Activated CD4-positive, alpha-beta memory T cell treated with anti-CD3 and anti-CD28 coated beads, Interleukin-2, amount 10 ng/mL, durations not matched to agents 7 days and 5 days (primary cell): ENCODE measurements around the gene ARHGAP10. TPM values are rescaled to one million over a fixed set of nuclear protein-coding genes. Genes with fewer than 3 reads are reported as not detected.

Experiments used
- CTCF ChIA-PET: fragments of 350-600 bp; sonication (Branson Sonifier 250); formaldehyde crosslinking; loops from one replicate; lab custom pipeline; 2021; ENCODE audit warnings: antibody characterized with exemption, inconsistent platforms; lab: Charles Lee
- POLR2A ChIA-PET: fragments of 350-600 bp; sonication (Branson Sonifier 250); formaldehyde crosslinking; loops from one replicate; lab custom pipeline; 2021; ENCODE audit warnings: antibody characterized with exemption; lab: Charles Lee
- DNase-seq: peaks from one replicate; pipeline ENCODE4 v3.0.0-alpha.2; 2020
- H3K27ac Mint-ChIP-seq: one replicate; pipeline ENCODE4 v1.8.0; 2021; ENCODE audit warnings: mild to moderate bottlenecking, mixed read lengths
- H3K27me3 Mint-ChIP-seq: one replicate; pipeline ENCODE4 v1.8.0; 2021; ENCODE audit warnings: mixed read lengths
- H3K36me3 Mint-ChIP-seq: one replicate; pipeline ENCODE4 v1.8.0; 2021; ENCODE audit warnings: low read depth, mixed read lengths
- H3K4me1 Mint-ChIP-seq: one replicate; pipeline ENCODE4 v1.8.0; 2021; ENCODE audit warnings: mixed read lengths
- H3K4me3 Mint-ChIP-seq: one replicate; pipeline ENCODE4 v1.8.0; 2021; ENCODE audit warnings: mild to moderate bottlenecking, mixed read lengths
- H3K9me3 Mint-ChIP-seq: one replicate; pipeline ENCODE4 v1.8.0; 2021; ENCODE audit warnings: mixed read lengths
- total RNA-seq, 2 experiments: library from RNA; stranded (reverse); gene quantifications; one replicate each; pipeline ENCODE4 v1.2.3, GENCODE V29; 2021

Gene ARHGAP10
- total RNA-seq, 2 experiments from 2014 or later: 19.7 to 22.2 TPM

DNA sequence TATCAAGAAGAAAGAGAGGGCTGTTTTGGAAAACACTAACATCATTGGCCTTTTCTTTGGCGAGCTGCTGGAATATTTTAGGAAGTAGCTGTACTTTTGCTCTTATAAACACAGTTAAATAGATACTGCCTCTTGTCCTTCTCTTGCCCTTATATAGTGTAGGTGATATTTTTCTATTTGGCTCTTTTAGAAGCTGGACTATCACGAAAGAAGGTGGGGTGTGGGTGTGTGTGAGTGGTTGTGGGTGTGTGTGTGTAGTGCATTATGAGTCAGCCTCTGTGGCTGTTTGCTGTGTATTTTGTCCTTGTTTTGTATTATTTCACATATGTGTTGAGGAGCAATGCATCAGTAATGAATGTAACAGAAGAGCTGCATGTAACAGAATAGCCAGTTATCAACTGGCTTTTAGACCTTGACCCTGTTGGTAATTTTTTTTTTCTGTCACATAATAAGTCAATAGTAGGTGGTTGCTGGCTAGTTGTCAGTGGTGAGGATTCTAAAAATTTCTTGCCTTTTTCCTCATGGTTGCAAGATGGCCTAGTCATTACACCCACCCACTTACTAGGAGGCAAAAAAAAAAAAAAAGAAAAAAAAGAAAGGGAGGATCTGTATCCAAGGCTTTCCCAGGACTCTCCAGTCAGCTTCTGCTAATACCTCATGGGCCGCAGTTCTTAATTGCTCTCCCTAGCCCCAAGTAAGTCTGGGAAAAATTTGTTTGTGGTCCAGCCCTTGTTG lies 23.8 kb downstream of the ARHGAP10 start:
- H3K4me3 Mint-ChIP-seq: no peak overlapping the region
- H3K9me3 Mint-ChIP-seq: no peaks in the 10 kb centered on the region
- ChIA-PET CTCF (interaction anchor here (0.9 to 1.1 kb wide), 2 partner anchors 8 to 111 kb away, joined by 3 to 6 read pairs; no protein-coding TSS in a partner anchor), POLR2A (interaction anchor here (1.1 kb wide), 1 partner anchor 23 kb away, joined by 4 read pairs; no protein-coding TSS in a partner anchor)
- peaks cover 3% of the 10 kb centered on the region for H3K36me3 Mint-ChIP-seq
- no peak overlapping the region for H3K27ac Mint-ChIP-seq
- H3K4me1 Mint-ChIP-seq: peaks cover 24% of the 10 kb centered on the region
- no peak for DNase-seq
- no peaks in the 10 kb centered on the region for H3K27me3 Mint-ChIP-seq

GRCh38 chr4:147756417-147756816 lies 24.5 kb downstream of the ARHGAP10 start:
- no peaks in the 10 kb centered on the region for H3K9me3 Mint-ChIP-seq
- H3K4me3 Mint-ChIP-seq: no peak overlapping the region
- ChIA-PET POLR2A (no interaction called here), CTCF (interaction anchor here (0.9 kb wide), 1 partner anchor 8 kb away, joined by 3 read pairs; no protein-coding TSS in a partner anchor)
- H3K27me3 Mint-ChIP-seq: no peaks in the 10 kb centered on the region
- H3K4me1 Mint-ChIP-seq: peaks cover 28% of the 10 kb centered on the region
- H3K36me3 Mint-ChIP-seq: peaks cover 3% of the 10 kb centered on the region
- DNase-seq: no peak
- no peak overlapping the region for H3K27ac Mint-ChIP-seq

- no peak for DNase-seq
- Mint-ChIP-seq H3K27me3 (no peaks in the 10 kb centered on the region), H3K36me3 (peaks cover 3% of the 10 kb centered on the region), H3K27ac (no peak overlapping the region), H3K9me3 (no peaks in the 10 kb centered on the region), H3K4me1 (peaks cover 30% of the 10 kb centered on the region), H3K4me3 (no peak overlapping the region)
- POLR2A ChIA-PET: no interaction called here
- CTCF ChIA-PET: interaction anchor here (0.6 kb wide), 1 partner anchor 107 kb away, joined by 3 read pairs; no protein-coding TSS in a partner anchor
These were observed 28.3 kb downstream of the ARHGAP10 start for GRCh38 chr4:147760176-147760575.

DNA sequence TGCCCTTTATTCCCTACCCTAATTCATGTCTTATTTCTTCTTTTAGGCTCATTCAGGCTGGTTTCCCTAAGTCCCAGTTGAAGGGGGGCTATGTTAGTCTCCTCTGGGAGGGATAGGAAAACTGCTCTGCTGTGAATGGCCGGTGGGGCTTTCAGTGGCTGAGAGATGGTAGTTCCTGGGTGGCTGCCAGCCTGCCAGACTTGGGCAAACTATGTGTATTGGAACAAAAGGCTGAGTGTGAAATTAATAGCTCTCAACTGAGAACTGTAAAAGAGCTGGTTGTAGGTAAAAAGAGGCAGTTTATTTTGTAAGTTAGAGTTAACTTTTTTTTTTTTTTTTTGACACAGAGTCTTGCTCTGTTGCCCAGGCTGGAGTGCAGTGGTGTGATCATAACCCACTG lies 28.8 kb downstream of the ARHGAP10 start:
- H3K9me3 Mint-ChIP-seq: no peaks in the 10 kb centered on the region
- DNase-seq: no peak
- H3K4me1 Mint-ChIP-seq: peaks cover 27% of the 10 kb centered on the region
- H3K36me3 Mint-ChIP-seq: peaks cover 3% of the 10 kb centered on the region
- H3K4me3 Mint-ChIP-seq: no peak overlapping the region
- ChIA-PET CTCF (no interaction called here), POLR2A (no interaction called here)
- no peak overlapping the region for H3K27ac Mint-ChIP-seq
- H3K27me3 Mint-ChIP-seq: no peaks in the 10 kb centered on the region

GRCh38 chr4:147761218-147761883 lies 29.5 kb downstream of the ARHGAP10 start:
- Mint-ChIP-seq H3K36me3 (peaks cover 3% of the 10 kb centered on the region), H3K27me3 (no peaks in the 10 kb centered on the region), H3K4me3 (no peak overlapping the region), H3K4me1 (peaks cover 21% of the 10 kb centered on the region), H3K9me3 (no peaks in the 10 kb centered on the region), H3K27ac (no peak overlapping the region)
- CTCF ChIA-PET: no interaction called here
- POLR2A ChIA-PET: no interaction called here
- no peak for DNase-seq

DNA sequence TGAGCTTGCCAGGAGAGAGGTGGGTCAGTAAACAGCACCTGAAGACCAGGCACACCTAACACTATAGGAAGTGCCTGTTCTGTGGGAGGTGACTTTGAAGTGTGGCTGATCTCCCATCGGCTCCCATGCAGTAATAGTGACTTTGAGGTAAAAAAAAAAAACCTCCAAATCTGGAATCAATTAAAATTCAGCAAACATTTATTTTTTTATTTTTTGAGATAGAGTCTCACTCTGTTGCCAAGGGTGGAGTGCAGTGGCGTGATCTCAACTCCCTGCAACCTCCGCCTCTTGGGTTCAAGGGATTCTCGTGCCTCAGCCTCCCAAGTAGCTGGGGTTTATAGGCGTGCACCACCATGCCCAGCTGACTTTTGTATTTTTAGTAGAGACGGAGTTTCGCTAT lies 32.4 kb downstream of the ARHGAP10 start:
- H3K36me3 Mint-ChIP-seq: peaks cover 3% of the 10 kb centered on the region
- CTCF ChIA-PET: interaction anchor here (0.9 kb wide), 1 partner anchor 9 kb away, joined by 3 read pairs; no protein-coding TSS in a partner anchor
- DNase-seq: no peak
- H3K27ac Mint-ChIP-seq: no peak overlapping the region
- no peaks in the 10 kb centered on the region for H3K9me3 Mint-ChIP-seq
- no peak overlapping the region for H3K4me3 Mint-ChIP-seq
- POLR2A ChIA-PET: interaction anchor here (0.8 kb wide), 1 partner anchor 31 kb away, joined by 3 read pairs; no protein-coding TSS in a partner anchor
- H3K4me1 Mint-ChIP-seq: peaks cover 30% of the 10 kb centered on the region
- H3K27me3 Mint-ChIP-seq: no peaks in the 10 kb centered on the region

GRCh38 chr4:147765121-147765529 lies 33.2 kb downstream of the ARHGAP10 start:
- peaks cover 31% of the 10 kb centered on the region for H3K4me1 Mint-ChIP-seq
- peaks cover 3% of the 10 kb centered on the region for H3K36me3 Mint-ChIP-seq
- ChIA-PET CTCF (no interaction called here), POLR2A (no interaction called here)
- H3K4me3 Mint-ChIP-seq: no peak overlapping the region
- no peak overlapping the region for H3K27ac Mint-ChIP-seq
- DNase-seq: no peak
- H3K9me3 Mint-ChIP-seq: no peaks in the 10 kb centered on the region
- no peaks in the 10 kb centered on the region for H3K27me3 Mint-ChIP-seq

- ChIA-PET POLR2A (interaction anchor here (0.9 kb wide), 1 partner anchor 36 kb away, joined by 3 read pairs; the partner anchor contains the start of gene ARHGAP10), CTCF (interaction anchor here (1.4 kb wide), 1 partner anchor 40 kb away, joined by 3 read pairs; no protein-coding TSS in a partner anchor)
- Mint-ChIP-seq H3K27me3 (no peaks in the 10 kb centered on the region), H3K36me3 (peaks cover 3% of the 10 kb centered on the region), H3K27ac (no peak overlapping the region), H3K4me3 (no peak overlapping the region), H3K4me1 (peaks cover 19% of the 10 kb centered on the region), H3K9me3 (no peaks in the 10 kb centered on the region)
- DNase-seq: no peak
These were observed 36.2 kb downstream of the ARHGAP10 start for GRCh38 chr4:147768113-147768512.

GRCh38 chr4:147769386-147769785 lies 37.5 kb downstream of the ARHGAP10 start:
- H3K4me1 Mint-ChIP-seq: peaks cover 19% of the 10 kb centered on the region
- CTCF ChIA-PET: interaction anchor here (1.0 kb wide), 1 partner anchor 16 kb away, joined by 3 read pairs; no protein-coding TSS in a partner anchor
- DNase-seq: no peak
- H3K4me3 Mint-ChIP-seq: no peak overlapping the region
- POLR2A ChIA-PET: no interaction called here
- H3K36me3 Mint-ChIP-seq: peaks cover 3% of the 10 kb centered on the region
- H3K27me3 Mint-ChIP-seq: no peaks in the 10 kb centered on the region
- H3K9me3 Mint-ChIP-seq: no peaks in the 10 kb centered on the region
- H3K27ac Mint-ChIP-seq: no peak overlapping the region

DNA sequence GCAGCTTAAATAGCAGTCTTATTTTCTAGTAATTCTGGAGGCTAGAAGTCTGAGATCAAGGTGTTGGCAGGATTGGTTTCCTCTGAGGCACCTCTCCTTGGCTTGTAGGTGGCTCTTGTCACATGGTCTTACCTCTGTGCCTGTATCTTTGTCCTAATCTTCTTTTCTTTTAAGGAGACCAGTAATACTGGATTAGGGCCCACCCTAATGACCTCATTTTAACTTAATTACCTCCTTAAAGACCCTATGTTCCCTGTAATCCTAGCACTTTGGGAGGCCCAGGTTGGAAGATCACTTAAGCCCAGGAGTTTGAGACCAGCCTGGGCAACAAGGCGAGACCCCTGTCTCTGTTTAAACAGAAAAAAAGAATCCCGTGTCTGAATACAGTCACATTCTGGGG lies 38.9 kb downstream of the ARHGAP10 start:
- no peaks in the 10 kb centered on the region for H3K9me3 Mint-ChIP-seq
- ChIA-PET POLR2A (no interaction called here), CTCF (no interaction called here)
- no peak overlapping the region for H3K4me3 Mint-ChIP-seq
- H3K27me3 Mint-ChIP-seq: no peaks in the 10 kb centered on the region
- H3K4me1 Mint-ChIP-seq: peaks cover 13% of the 10 kb centered on the region
- DNase-seq: no peak
- no peak overlapping the region for H3K27ac Mint-ChIP-seq
- peaks cover 3% of the 10 kb centered on the region for H3K36me3 Mint-ChIP-seq

- peaks cover 18% of the 10 kb centered on the region for H3K4me1 Mint-ChIP-seq
- CTCF ChIA-PET: interaction anchor here (2.0 kb wide), 1 partner anchor 95 kb away, joined by 7 read pairs; no protein-coding TSS in a partner anchor
- H3K36me3 Mint-ChIP-seq: peaks cover 3% of the 10 kb centered on the region
- H3K27ac Mint-ChIP-seq: no peak overlapping the region
- H3K27me3 Mint-ChIP-seq: no peaks in the 10 kb centered on the region
- DNase-seq: no peak
- H3K9me3 Mint-ChIP-seq: no peaks in the 10 kb centered on the region
- POLR2A ChIA-PET: no interaction called here
- H3K4me3 Mint-ChIP-seq: no peak overlapping the region
These were observed 40.2 kb downstream of the ARHGAP10 start for GRCh38 chr4:147772056-147772455.

DNA sequence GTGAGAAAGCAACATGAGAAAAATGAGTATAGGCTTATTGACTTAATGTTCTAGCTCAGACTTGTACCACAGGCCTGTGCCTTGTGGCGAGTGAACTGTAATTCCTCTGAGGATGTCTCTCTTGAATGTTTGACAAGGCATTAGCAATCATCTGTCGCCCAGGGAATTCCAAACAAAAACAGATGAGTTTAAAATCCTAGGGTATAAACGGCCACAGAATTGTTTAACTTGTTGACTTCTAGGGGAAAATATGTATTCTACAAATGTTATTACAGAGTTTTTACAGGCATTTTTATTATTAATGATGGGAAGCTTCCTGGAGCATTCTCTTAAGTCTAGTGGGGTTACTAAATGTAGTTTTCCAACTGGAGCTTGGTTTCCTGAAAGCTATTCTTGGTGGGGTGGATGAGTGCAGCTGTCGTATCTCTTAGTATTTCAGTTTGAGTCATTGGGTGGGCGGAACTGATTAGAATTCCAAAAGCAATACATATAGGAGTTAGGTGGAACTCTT lies 40.6 kb downstream of the ARHGAP10 start:
- Mint-ChIP-seq H3K27ac (no peak overlapping the region), H3K4me1 (peaks cover 20% of the 10 kb centered on the region), H3K4me3 (no peak overlapping the region), H3K9me3 (no peaks in the 10 kb centered on the region), H3K27me3 (no peaks in the 10 kb centered on the region), H3K36me3 (peaks cover 3% of the 10 kb centered on the region)
- ChIA-PET CTCF (interaction anchor here (1.0 to 2.0 kb wide), 2 partner anchors 62 to 94 kb away, joined by 3 to 7 read pairs; no protein-coding TSS in a partner anchor), POLR2A (interaction anchor here (0.7 kb wide), 1 partner anchor 41 kb away, joined by 3 read pairs; the partner anchor contains the start of gene ARHGAP10)
- DNase-seq: no peak
